Stimulated activated CD8-positive, alpha-beta memory T cell treated with anti-CD3 and anti-CD28 coated beads, Interleukin-12 subunit alpha, Interleukin-12 subunit beta, amount 100 ng/mL, for 4 hours (primary cell): ENCODE data around the gene FARP2.

Source experiments
- DNase-seq: peaks from one replicate; pipeline ENCODE4 v3.0.0-alpha.2; 2020; ENCODE audit warnings: low read depth

Gene FARP2

DNA sequence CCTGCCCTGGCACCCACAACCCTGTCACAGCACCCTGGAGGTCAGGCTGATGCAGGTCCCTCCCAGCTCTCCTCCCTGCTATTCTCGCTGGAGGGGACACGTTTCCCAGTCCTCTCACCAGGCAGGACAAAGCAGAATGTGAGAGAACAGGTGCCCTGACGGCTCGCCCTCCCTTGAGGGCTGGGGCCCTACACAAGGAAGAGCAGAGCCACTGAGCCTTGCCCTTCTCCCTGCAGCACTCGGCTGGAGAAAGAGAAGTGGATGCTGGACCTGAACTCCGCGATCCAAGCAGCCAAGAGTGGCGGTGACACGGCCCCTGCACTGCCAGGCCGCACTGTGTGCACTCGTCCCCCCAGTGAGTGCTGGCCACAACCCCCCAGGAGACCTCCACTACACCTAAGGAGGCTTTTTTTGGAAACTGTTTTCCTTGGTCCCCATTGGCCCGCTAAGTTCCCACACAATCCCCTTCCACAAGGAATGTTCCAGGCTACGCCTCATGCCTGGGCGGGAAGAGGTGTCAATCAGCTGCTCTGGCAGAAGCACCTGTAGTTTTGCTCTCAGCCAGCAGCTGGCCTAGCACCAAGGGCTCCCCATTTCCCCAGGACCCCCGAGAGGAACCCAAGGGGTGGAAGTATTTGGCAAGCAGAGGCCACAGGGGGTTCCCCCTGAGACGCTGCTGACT, 134.9 kb downstream of the FARP2 start:
- no peak for DNase-seq

DNA sequence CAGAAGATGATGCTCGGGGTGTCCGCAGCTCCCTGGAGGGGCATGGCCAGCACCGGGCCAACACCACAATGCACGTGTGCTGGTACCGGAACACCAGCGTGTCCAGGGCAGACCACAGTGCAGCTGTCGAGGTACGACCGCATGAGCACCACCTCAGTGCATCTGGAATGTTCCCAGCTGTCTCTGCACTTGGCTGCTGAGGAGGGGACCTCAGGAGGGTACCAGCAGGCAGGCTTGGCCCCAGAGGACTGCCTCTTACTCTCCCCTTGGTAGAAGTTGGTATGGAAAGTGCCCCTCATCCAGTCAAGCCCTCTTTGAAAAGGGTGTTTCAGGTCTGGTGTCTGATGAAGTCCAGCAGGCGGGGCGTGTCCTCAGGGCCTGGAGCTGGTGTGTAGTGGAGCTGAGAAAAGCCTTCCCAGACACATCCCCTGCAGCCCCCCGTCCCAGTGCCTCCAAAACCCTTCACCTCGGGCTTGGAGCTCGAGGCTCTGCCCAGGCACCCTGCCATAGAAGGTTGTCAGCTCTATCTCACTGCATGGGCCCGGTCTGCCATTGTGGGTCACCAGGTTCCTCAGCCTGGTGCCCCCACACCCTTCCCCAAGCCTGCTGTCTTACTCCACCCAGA, 135.6 kb downstream of the FARP2 start:
- no peak for DNase-seq

DNA sequence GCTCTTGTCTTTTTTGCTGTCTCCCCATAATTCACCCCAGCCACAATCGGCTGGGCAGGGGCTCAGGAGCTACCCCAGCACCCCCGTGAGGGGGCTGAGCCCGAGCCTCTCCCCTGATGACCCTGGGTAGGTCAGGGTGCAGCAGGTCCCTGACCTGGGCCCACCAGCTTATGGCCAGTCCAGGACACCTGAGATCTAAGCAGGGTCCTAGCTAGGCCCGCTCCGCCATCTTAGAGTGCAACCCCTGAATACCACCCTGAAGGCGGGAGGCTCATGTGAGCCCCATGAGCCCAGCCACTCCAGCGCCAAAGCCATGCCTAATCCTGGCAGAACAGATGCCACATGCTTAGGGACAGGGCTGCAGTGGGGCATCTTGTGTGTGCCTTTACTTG, 136.1 kb downstream of the FARP2 start:
- no peak for DNase-seq

DNA sequence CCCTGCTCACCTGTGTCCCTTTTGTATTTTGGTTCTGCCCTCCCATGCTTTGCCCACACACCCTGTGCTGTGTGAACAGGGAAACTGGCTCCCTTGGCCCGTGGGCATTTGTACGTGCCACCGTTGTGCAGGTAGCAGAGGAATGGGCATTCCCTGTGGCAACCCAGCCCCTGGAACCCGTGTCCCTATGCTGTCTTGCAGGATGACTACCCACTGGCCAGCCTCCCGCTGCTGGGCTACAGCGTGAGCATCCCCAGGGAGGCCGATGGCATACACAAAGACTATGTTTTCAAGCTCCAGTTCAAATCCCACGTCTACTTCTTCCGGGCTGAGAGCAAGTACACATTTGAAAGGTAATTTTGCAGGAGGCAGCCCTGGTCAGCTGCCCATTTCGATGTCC, 137.0 kb downstream of the FARP2 start:
- DNase-seq, result no peak

DNA sequence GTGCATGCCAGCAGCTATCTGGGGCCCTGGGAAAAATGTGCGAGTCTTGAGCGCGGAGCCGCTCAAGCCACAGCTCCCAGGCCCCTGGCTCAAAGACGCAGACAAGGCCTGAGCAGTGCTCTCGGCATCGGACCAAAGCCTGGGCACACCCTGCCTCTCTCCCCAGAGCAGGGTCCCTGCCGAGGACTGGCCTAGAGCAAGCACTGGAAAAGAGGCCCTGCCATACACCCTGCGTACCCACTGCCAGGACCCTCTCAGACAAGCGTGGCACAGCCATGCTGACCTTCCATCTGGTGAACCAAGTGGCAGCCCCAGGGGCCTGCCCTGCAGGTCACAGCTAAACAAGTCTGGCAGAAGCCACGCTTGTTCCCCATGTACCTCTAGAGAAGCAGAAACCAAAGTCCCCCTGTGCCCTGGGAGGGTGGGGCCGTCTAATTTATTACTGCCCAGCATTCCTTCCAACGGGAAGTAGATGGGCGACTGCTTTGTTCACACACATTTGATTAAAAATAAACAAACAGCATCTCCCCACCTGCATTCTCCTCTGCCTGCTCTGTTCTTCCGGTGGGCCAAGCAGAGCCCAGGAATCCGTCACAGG, 138.3 kb downstream of the FARP2 start:
- no peak for DNase-seq

DNA sequence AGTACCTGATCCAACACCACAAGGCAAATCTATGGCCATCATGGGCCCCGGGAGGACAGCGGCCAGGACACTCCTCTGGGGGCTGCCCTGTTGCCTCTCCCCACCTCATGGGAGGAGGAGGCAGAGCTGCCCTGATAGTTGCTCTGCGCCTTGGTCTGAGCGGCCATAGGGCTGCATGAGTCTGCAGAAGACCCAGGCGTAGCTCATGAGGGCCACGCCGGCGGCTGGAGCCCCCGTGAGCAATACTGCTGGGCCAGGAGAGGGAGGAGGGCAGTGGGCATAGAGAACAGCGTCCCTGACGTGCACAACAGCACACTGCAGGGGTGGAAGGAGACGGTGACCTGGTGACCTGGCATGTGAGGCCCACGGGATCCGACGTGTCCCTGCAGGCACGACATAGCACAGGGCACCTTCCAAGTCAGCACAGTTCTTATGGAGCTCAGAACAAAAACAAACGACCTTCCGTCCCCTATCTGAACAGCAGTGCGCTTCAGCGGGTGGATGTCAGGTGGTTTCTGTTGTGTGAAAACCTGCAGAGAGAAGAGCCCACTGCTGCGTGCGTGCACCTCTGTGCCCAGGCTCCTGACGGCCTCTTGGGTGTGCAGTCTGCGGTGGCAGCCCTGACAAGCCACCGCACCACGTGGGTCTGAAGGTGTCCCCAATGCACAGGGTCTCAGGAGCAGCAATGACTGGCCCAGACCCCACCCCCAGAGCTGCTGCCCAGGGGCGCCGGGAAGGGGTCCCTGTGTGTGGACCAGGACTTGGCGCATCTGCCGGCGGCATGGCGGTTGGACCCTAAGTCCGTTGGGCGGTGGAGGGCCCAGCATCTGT, 139.3 kb downstream of the FARP2 start:
- DNase-seq, result no peak

DNA sequence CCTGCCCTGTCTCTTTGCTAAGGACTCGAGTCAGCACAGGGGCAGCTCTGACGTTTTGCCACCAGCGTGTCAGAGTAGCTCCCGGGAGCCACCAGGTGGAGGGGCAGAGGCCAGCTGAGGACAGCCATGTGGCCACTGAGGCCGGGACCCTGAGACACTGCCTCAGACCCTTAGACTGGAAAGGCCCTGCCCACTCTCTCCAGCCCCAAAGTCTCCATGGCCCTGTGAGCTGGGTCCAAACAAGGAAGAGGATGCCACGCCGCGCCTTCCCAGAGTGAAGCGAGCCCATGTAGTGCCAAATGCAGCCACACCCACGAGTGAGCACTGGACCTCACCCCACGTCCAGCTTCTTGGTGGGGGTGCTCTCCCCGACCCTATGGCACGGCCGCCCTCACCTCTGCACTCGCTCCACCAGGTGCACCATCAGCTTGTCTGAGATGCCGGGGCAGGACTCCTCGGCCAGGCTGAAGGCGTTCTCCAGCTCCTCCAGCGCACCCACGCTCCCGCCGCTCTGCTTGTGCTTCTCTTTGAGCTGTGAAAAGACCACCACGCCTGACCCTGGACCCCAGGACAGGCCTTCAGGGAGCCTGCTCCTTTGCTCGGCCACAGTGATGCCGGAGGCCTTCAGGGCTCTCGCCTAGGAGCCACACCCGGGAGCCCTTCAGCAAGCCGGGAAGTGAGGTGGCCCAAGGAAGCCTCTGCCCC, 140.1 kb downstream of the FARP2 start:
- DNase-seq, result no peak

DNA sequence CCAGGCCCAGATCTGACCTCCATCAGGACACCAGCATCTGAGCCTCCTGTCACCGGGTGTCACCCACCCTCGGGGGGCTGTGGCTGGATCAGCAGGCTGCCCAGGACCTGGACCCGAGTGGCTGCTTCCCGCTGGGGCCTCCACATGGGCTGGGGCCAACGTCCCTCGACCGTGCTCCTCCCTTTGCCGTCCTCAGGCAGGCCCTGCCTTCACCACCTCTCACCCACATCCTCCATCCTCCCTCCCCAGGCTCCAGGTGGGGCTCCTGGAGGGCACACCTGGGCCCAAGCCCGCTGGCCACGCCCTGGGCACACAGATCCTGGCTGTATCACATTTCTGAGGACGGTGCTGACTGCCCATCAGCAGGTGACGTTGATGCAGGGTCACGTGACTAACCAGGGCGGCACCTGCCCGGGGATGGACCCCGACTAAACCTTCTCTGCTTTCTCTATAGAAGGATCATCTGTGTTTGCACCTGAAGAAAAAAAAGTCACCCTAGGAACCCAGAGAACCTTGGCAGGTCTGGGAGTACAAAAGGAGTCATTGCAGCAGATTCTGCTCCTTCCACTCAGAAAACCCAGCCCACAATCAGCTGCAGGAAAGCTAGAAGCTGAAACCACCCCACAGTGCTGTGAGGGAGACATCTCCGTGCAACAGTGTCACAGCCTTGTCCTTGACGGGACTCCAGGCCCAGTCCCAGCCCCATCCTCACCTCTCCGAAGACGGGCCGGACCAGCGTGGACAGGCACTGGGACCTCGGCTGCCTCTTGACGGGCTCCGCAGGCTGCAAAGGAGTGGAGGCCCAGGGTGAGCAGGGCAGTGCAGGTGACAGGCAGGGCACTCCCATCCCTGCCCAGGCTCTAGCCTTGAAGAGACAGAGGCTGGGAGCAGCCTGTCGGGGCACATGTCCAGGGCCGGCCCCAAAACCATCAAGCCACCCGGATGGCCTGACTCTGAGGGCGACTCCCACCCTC, 141.1 kb downstream of the FARP2 start:
- DNase-seq, result no peak

DNA sequence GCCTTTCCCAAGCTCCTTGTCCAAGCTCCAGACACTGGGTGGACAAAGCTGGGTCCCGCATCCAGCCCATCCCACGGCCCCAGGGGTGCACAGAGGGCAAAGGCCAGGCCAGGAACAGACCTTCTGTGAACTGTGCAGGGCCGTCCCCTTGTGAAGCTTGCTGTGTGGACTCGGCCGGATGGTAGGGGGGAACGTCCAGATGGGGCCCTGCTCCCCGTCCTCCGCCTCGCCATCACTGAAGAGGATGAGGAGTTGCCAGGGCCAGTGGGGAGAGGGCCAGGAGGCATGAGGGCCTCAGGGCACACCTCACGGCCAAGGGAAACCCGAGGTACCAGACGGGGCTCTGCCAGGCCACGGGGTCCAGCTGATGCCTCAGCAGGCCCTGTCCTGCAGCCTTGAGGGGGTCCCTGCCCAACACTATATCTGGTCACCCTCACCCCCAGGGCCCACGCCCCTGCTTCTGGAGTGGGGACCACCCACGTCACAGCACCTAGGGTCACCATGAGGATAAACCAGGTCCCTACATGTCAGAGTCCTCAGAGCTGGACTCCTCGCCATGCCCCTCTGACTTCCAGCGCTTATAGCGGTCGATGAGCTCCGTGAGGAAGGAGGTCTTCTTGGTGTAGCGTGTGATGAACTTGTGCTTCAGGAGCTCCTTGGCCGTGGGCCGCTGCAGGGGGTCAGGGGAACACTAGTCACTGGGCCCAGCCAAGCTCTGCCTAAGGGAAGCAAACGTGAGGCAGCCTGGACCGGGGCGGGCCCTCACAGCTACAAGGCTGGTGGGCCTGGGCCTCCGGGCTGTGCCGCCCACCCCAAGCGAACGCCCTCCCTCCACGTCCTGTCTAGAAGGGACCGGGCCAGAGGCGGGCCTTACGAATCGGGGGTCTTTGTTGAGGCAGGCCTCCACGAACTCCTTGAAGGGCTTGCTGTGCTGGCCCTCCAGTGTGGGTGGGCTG, 142.3 kb downstream of the FARP2 start:
- no peak for DNase-seq

DNA sequence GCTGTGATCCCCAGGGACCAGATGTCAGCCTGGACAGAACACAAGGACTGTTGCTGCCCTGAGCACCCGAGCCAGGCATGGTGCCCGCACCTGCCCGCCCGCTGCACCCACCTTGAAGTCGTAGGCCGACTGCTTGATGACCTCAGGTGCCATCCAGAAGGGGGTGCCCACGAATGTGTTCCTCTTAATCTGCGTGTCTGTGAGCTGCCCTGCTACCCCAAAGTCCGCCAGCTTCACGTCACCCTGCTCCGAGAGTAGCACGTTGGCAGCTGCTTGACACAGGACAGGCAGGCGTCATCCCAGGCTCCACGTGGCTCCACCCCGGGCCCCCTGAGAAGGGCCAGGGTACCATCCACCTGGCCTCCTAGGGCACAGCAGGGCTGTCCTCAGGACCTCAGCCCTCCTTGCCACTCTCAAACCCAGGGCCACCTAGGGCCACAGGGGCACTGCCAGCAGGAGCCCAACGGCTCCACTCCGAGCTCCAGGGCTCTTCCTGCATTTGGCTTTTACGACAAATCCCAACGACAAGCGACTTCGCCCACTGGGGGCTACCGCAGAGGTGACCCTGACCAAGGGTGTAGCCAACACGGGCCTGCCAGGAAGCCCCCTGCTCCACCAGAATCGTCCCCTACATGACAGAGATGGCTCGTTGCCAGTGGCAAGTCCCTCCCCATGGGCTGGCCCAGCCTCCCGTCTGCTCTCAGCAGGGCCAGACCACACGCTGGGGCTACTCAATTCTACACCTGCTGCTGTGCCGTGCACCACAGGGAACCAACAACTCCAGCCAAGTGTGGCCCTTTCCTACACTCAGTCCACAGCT, 143.3 kb downstream of the FARP2 start:
- no peak for DNase-seq

DNA sequence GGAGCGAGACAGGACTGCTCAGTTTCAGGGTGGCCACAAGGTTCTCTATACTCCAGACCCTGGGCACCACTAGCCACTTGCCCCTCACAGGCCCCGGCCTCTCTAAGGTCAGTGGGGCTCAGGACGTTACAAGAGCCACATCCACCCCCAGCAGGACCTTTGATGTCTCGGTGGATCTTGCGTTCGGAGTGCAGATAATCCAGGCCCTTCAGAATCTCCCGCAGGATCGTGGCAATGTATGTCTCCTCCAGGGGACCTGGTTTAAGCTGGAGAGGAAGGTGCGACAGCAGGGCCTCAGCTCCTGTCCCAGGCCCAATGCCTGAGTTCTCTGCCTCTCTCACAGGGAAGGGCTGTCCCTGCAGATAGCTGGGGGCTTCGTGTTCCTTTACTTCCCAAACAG, 143.9 kb downstream of the FARP2 start:
- DNase-seq, result no peak

DNA sequence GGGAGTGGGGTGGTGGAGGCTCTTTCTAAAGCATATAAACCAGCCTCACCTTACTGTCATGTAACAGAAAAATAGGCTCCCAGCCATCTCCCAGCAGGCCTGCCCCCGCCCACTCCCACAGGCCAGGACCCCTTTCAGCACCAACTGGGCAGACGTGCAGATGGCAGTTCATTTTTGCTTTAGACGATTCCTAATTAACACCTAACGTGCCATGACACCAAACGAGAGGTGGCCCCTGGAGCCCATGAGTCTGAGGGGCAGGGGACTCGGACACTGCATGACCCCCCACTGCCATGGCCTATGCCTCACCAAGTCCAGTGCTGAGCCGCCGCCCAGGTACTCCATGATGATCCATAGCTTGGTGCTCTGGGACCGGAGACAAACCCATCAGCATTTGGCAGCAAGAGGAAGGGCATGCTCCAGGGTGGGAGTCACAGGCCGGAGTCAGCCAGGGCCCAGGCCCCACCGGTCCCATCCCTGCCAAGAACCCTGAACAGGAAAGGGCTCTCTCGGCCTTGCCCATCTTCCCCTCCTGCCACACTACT, 144.4 kb downstream of the FARP2 start:
- no peak for DNase-seq

DNA sequence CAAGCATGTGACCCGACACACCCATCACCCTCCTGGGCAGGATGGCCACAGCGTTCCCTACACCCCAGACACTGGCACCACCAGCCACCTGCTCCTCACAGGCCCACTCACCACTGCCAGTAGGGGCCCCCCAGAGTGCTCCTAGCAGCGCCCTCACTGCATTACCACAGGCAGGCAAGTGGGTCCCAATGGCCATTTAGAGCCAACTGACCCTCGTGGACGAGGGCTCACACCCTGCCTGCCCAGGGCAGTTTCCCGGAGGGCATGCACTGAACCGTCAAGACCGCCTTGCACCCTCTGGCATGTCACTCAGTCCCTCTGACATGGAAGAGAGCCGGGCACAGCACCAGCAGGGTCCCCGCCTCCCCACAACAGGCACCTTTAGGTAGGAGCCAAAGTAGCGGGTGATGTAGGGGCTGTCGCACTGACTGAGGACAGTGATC, 145.0 kb downstream of the FARP2 start:
- DNase-seq, result no peak

DNA sequence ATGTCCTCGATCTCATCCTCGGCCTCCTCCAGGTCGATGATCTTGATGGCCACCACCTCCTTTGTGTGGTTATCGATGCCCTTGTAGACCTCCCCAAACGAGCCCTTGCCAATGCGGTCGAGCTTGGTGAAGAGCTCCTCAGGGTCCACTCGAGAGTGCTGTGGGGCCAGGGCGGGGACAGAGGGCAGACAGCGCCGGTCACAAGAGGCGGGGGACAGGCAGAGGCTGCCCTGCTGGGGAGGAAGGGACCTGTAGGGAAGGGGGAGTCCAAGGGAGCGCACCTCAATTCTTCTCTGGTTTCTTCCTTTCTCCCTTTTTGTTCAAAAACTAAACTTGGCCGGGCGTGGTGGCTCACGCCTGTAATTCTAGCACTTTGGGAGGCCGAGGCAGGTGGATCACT, 145.5 kb downstream of the FARP2 start:
- DNase-seq, result no peak

DNA sequence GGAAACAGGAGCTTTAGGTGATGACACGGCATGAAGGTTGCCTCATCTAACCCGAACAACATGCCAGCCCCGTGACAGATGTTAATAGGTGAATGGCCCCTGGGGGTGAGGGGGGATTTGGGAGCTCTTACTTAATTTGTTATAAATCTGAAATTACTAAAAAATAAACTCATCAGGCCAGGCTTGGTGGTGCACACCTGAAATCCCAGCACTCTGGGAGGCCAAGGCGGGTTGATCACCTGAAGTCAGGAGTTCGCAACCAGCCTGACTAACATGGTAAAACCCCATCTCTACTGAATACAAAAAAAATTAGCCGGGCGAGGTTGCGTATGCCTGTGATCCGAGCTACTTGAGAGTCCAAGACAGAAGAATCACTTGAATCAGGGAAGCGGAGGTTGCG, 146.2 kb downstream of the FARP2 start:
- no peak for DNase-seq

DNA sequence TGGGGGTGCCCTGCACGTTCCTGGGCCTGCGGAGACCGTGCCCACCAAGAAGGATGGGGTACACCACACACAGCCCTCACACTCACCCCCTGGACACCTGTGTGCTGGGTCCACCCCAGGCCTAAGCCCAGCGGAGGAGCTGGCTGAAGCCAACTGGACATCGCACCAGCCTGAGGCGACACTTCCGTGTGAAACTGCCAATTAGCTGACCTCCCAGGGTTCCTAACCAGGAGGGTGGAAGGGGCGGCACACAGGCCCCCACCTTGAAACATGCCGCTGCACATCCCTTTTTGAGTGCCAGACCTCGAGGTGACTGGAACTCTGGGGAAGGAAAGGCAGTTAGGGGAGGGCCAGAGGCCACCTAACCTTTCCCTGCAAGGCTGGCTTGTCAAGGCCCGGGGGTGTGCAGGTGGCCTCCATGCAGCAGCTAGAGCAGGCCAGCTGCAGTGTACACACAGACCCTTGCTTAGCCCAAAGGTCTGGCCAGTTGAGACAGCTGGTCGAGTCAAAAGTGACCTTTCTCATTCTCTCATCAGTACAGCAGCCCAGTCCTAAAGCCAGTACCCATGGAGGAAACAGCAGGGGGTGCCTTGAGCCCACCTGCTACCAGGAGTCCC, 147.8 kb downstream of the FARP2 start:
- DNase-seq, result no peak

DNA sequence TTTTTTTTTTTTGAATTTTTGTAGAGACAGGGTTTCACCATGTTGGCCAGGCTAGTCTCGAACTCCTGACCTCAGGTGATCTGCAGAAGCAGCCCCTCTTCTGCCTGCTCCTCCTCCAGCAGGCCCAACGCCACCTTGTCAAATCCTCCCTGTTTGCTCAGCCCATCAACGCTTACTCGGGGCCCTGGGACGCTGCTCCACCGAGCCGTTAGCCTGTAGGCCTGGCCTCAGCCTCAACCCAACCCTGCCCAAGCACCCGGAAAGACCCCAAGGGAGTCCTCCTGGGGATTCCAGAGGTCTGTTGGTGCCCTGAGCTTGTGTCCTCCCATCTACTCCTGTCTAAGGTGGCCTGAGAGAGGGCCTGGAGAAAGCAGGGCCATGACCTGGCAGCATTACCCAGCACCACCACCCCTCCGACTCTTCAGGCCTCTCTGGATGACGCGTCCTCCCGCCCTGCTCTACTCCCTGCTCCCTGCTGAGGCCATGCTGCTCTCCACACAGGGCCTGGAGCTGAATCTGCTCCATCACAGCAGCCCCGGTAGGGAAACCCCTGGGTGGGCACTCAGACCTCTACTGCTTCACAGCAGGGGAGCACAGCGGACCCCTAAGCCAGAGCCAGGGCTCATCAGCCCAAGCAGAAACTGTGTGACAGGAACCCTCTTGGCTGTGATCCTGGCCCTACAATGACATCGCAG, 149.1 kb downstream of the FARP2 start:
- no peak for DNase-seq
